Measurements from ENCODE around the gene NFATC3. TPM values are rescaled to one million over a fixed set of nuclear protein-coding genes. Genes with fewer than 3 reads are reported as not detected.
A peak's percentile ranks its signal among the peaks of the same experiment; 100 is the strongest.

The NFATC3 gene
- total and polyA plus RNA-seq, 10 donors = 12.4 to 89.7 (median 67.2) TPM

GRCh38 chr16:68083239-68083781 is 1.9 kb upstream of the NFATC3 start:
- Histone ChIP-seq H3K27me3 (replicated peaks in 1 of 7) (no peaks in the 10 kb centered on the region), H3K36me3 (peaks cover 0 to 10% (median 0%) of the 10 kb centered on the region in 6 donors), H3K27ac (peak overlapping the region; percentile 89 to 99 (median 98)), H3K9me3 (no peaks in the 10 kb centered on the region), H3K4me3 (peak overlapping the region in 1 of 8 donors; percentile 95), H3K4me1 (peaks cover 69 to 88% (median 83%) of the 10 kb centered on the region in 6 donors)
- no peak for DNase-seq
- intact Hi-C loops (cut with DNase I; ENCODE audit: low total_unique reads) = no loop called here
- no peak for TF ChIP-seq CTCF (IDR thresholded peaks at IDR 0.05 in 8 of 11, conservative IDR thresholded peaks at IDR 0.05 in 3 of 11)
- 90 to 94% (median 91%) methylated on average over 4 of the region's 4 CpGs for WGBS, 5 donors

- no peaks in the 10 kb centered on the region for H3K27me3 ChIP-seq (replicated peaks in 1 of 7)
- intact Hi-C loops (cut with DNase I; ENCODE audit: low total_unique reads) = no loop called here
- no peak for TF ChIP-seq POLR2AphosphoS5 (IDR thresholded peaks at IDR 0.05)
- no peak for TF ChIP-seq POLR2A (IDR thresholded peaks at IDR 0.05)
- TF ChIP-seq CTCF (IDR thresholded peaks at IDR 0.05 in 8 of 11, conservative IDR thresholded peaks at IDR 0.05 in 3 of 11) = no peak
- 49 to 59% (median 53%) methylated on average over 16 to 21 of the region's 21 CpGs for WGBS, 5 donors
- peak overlapping the region in 7 of 8 donors; percentile 40 to 95 (median 74) for H3K4me3 ChIP-seq
- H3K36me3 ChIP-seq = peaks cover 0 to 4% (median 0%) of the 10 kb centered on the region in 6 donors
- DNase-seq = peak; percentile 92
- no peaks in the 10 kb centered on the region for H3K9me3 ChIP-seq
- peak overlapping the region; percentile 89 to 99 (median 98) for H3K27ac ChIP-seq
- peaks cover 67 to 88% (median 83%) of the 10 kb centered on the region in 6 donors for H3K4me1 ChIP-seq
Measured at GRCh38 chr16:68083861-68084503, 1.2 kb upstream of the NFATC3 start.

- H3K9me3 ChIP-seq = no peaks in the 10 kb centered on the region
- intact Hi-C loops (cut with DNase I; ENCODE audit: low total_unique reads) = no loop called here
- peak overlapping the region; percentile 40 to 95 (median 76) for H3K4me3 ChIP-seq
- H3K27ac ChIP-seq = peak overlapping the region; percentile 89 to 99 (median 98)
- H3K4me1 ChIP-seq = peaks cover 66 to 88% (median 83%) of the 10 kb centered on the region in 6 donors
- H3K27me3 ChIP-seq (replicated peaks in 1 of 7) = no peaks in the 10 kb centered on the region
- H3K36me3 ChIP-seq = no peaks in the 10 kb centered on the region
- TF ChIP-seq POLR2AphosphoS5 (IDR thresholded peaks at IDR 0.05) (peak; percentile 87 to 92 (median 88)), CTCF (IDR thresholded peaks at IDR 0.05 in 8 of 11, conservative IDR thresholded peaks at IDR 0.05 in 3 of 11) (peak in 10 of 11 experiments; percentile 21 to 76 (median 41)), POLR2A (IDR thresholded peaks at IDR 0.05) (peak in 1 of 3 donors; percentile 47)
- 0 to 1% (median 1%) methylated on average over 13 to 44 of the region's 45 CpGs for WGBS, 5 donors
- DNase-seq = peak; percentile 99
Measured at GRCh38 chr16:68084504-68085258, 489 bp upstream of the NFATC3 start.

Measured in spleen (tissue), 11 donors.